ENCODE data around the gene LRRC74B. TPM values are rescaled to one million over a fixed set of nuclear protein-coding genes. Genes with fewer than 3 reads are reported as not detected.
A peak's percentile ranks its signal among the peaks of the same experiment; 100 is the strongest.

LRRC74B gene
- polyA plus RNA-seq, 3 donors = not detected

DNA sequence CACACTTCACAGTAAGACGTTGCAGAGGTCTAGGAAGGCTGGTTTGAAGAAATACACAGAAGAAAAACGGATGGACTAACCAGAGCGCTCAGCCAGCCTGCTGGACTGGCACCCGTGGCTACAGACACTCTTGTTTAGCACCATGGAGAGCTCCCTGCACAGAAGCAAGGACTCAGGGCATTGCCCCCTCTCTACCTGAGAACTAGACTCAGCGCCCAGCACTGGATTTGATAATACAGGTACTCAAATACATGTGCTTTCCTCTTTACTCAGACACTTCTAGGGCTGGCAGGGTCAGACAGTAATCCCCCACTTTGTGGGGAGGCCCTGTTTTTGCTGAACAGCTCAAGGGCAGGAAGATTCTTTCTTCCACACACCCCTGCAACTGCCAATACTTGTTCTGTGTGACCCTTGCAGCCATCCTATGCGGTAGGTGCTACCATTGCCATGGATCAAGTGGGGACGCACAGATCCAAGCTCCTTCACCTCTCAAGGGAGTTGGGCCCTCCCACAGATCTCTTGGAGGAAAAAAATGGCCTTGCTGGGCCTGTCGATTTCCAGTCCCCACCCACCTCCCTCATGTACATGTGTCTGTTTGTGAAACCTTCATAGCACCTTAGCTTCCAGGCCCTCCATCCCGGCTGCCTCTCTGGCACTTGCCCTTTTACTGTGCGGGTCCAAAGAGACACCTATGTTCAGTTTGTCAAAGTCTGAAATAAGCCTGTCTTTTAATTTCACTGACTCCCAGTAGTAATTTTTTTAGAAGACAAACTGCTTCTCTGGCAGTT lies 35.9 kb upstream of the LRRC74B start:
- no peak overlapping the region for H3K4me2 ChIP-seq (replicated peaks; ENCODE audit: extremely low read depth, low read length, poor library complexity, severe bottlenecking)
- Mint-ChIP-seq H3K9me3 (no peaks in the 10 kb centered on the region), H3K36me3 (no peaks in the 10 kb centered on the region), H3K4me1 (peaks cover 10% of the 10 kb centered on the region), H3K27me3 (ENCODE audit: low read depth in 3 of 3) (peaks cover 11 to 19% (median 12%) of the 10 kb centered on the region in 3 donors), H3K27ac (peak overlapping the region in 1 of 7 donors; percentile 26), H3K4me3 (no peak overlapping the region)
- 88% methylated on average over 8 of the region's 10 CpGs for WGBS (ENCODE audit: insufficient coverage)
- H2AFZ ChIP-seq (ENCODE audit: insufficient read depth, low read depth, low read length, poor library complexity, severe bottlenecking) = no peak overlapping the region
- H3K9ac ChIP-seq (ENCODE audit: insufficient read depth, low read length, poor library complexity, severe bottlenecking) = no peak overlapping the region
- TF ChIP-seq, protein P1, sequence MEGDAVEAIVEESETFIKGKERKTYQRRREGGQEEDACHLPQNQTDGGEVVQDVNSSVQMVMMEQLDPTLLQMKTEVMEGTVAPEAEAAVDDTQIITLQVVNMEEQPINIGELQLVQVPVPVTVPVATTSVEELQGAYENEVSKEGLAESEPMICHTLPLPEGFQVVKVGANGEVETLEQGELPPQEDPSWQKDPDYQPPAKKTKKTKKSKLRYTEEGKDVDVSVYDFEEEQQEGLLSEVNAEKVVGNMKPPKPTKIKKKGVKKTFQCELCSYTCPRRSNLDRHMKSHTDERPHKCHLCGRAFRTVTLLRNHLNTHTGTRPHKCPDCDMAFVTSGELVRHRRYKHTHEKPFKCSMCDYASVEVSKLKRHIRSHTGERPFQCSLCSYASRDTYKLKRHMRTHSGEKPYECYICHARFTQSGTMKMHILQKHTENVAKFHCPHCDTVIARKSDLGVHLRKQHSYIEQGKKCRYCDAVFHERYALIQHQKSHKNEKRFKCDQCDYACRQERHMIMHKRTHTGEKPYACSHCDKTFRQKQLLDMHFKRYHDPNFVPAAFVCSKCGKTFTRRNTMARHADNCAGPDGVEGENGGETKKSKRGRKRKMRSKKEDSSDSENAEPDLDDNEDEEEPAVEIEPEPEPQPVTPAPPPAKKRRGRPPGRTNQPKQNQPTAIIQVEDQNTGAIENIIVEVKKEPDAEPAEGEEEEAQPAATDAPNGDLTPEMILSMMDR (IDR thresholded peaks at IDR 0.05) = no peak
- H3K36me3 ChIP-seq (replicated peaks in 1 of 2; ENCODE audit: control insufficient read depth in 1 of 2, insufficient read depth in 2 of 2, low read length in 2 of 2) = no peaks in the 10 kb centered on the region
- H3K79me2 ChIP-seq (ENCODE audit: insufficient read depth, low read length) = no peaks in the 10 kb centered on the region
- DNase-seq = no peak
- no peaks in the 10 kb centered on the region for H3K9me3 ChIP-seq (replicated peaks in 1 of 2; ENCODE audit: control insufficient read depth in 1 of 2, insufficient read depth in 1 of 2, low read length in 2 of 2)
- H3K27ac ChIP-seq (ENCODE audit: low read depth in 1 of 2, low read length in 2 of 2) = no peak overlapping the region
- H3K4me1 ChIP-seq (ENCODE audit: control insufficient read depth in 1 of 2, insufficient read depth in 2 of 2, low read length in 2 of 2) = peaks cover 13 to 15% of the 10 kb centered on the region in 2 donors
- H3K4me3 ChIP-seq (replicated peaks in 1 of 3; ENCODE audit: low read depth in 2 of 3, low read length in 3 of 3) = no peak overlapping the region
- peaks cover 0 to 8% of the 10 kb centered on the region in 2 donors for H3K27me3 ChIP-seq (ENCODE audit: control insufficient read depth in 2 of 2, insufficient read depth in 2 of 2, low read length in 2 of 2)
- intact Hi-C loops (cut with micrococcal nuclease) = loop anchor here in 1 of 2 donors (5.0 to 10.0 kb wide), 2 partner anchors 48 to 125 kb away; no protein-coding TSS in a partner anchor
- H4K20me1 ChIP-seq (ENCODE audit: insufficient read depth, low read length) = no peaks in the 10 kb centered on the region

DNA sequence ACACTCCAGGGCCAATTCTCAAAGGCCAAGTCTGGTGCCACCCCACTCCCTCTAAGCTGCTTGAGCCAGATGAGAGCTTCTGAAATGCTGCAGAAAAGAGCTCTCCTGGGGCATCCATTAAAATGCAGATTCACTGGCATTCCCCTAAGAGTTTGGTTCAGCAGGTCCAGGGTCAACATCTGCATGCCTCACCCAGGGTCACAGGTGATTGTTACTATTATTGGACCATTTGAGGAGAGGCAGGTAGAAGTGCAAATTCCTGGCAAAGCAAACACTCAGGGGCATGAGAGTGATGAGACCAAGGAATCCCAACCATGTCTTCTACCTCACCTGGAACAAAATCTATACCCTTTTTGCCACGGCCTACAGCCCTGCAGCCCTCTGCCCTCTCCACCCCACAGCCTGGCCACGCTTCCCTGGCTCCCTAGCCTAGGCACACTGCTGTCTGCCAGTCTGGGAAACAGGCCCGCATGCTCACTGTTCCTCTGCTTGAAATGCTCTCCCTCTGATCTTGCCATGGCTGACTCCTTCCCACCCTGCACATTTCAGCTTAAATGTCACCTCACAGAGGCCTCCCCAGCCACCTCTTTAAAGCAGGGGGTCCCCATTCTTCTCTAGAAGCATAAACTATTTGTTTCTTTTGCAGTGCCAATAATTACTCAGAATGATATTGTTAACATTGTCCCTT lies 35.2 kb upstream of the LRRC74B start:
- 83% methylated on average over 3 of the region's 3 CpGs for WGBS (ENCODE audit: insufficient coverage)
- Mint-ChIP-seq H3K36me3 (no peaks in the 10 kb centered on the region), H3K9me3 (no peaks in the 10 kb centered on the region), H3K27ac (peak overlapping the region in 1 of 7 donors; percentile 26), H3K4me1 (peaks cover 13% of the 10 kb centered on the region), H3K27me3 (ENCODE audit: low read depth in 3 of 3) (peaks cover 11 to 26% (median 12%) of the 10 kb centered on the region in 3 donors), H3K4me3 (no peak overlapping the region)
- H3K4me1 ChIP-seq (ENCODE audit: control insufficient read depth in 1 of 2, insufficient read depth in 2 of 2, low read length in 2 of 2) = peaks cover 15 to 19% of the 10 kb centered on the region in 2 donors
- no peaks in the 10 kb centered on the region for H3K36me3 ChIP-seq (replicated peaks in 1 of 2; ENCODE audit: control insufficient read depth in 1 of 2, insufficient read depth in 2 of 2, low read length in 2 of 2)
- no peak overlapping the region for H3K4me3 ChIP-seq (replicated peaks in 1 of 3; ENCODE audit: low read depth in 2 of 3, low read length in 3 of 3)
- H3K27me3 ChIP-seq (ENCODE audit: control insufficient read depth in 2 of 2, insufficient read depth in 2 of 2, low read length in 2 of 2) = peaks cover 0 to 14% of the 10 kb centered on the region in 2 donors
- H3K9me3 ChIP-seq (replicated peaks in 1 of 2; ENCODE audit: control insufficient read depth in 1 of 2, insufficient read depth in 1 of 2, low read length in 2 of 2) = no peaks in the 10 kb centered on the region
- TF ChIP-seq, protein P1 (IDR thresholded peaks at IDR 0.05) = no peak
- no peak for DNase-seq
- H3K79me2 ChIP-seq (ENCODE audit: insufficient read depth, low read length) = no peaks in the 10 kb centered on the region
- H2AFZ ChIP-seq (ENCODE audit: insufficient read depth, low read depth, low read length, poor library complexity, severe bottlenecking) = no peak overlapping the region
- no peak overlapping the region for H3K4me2 ChIP-seq (replicated peaks; ENCODE audit: extremely low read depth, low read length, poor library complexity, severe bottlenecking)
- intact Hi-C loops (cut with micrococcal nuclease) = loop anchor here in 1 of 2 donors (5.0 to 10.0 kb wide), 2 partner anchors 48 to 126 kb away; no protein-coding TSS in a partner anchor
- no peak overlapping the region for H3K27ac ChIP-seq (ENCODE audit: low read depth in 1 of 2, low read length in 2 of 2)
- no peak overlapping the region for H3K9ac ChIP-seq (ENCODE audit: insufficient read depth, low read length, poor library complexity, severe bottlenecking)
- H4K20me1 ChIP-seq (ENCODE audit: insufficient read depth, low read length) = no peaks in the 10 kb centered on the region

Data from CD14-positive monocyte (primary cell).